HEK293 (cell line): ENCODE data around the gene WDR89.

Experiments
- FEZF1 ChIP-seq: fragments of 450-650 bp; formaldehyde crosslinking; IDR thresholded peaks from 2 replicates; pipeline ENCODE4 v1.5.1; 2016; ENCODE audit warnings: missing biosample characterization, missing genetic modification characterization
- KLF16 ChIP-seq: fragments of 450-650 bp; formaldehyde crosslinking; IDR thresholded peaks from 2 replicates; pipeline ENCODE4 v1.5.1; 2017; ENCODE audit warnings: missing biosample characterization, missing genetic modification characterization
- MZF1 ChIP-seq: fragments of 450-650 bp; formaldehyde crosslinking; IDR thresholded peaks from 2 replicates; pipeline ENCODE4 v1.5.1; 2017; ENCODE audit warnings: missing biosample characterization, missing genetic modification characterization, borderline replicate concordance
- OSR2 ChIP-seq: fragments of 450-650 bp; formaldehyde crosslinking; IDR thresholded peaks from 2 replicates; pipeline ENCODE4 v1.5.1; 2016; ENCODE audit warnings: missing biosample characterization, missing genetic modification characterization
- SP2 ChIP-seq: fragments of 450-650 bp; formaldehyde crosslinking; IDR thresholded peaks from 2 replicates; pipeline ENCODE4 v1.5.1; 2016; ENCODE audit warnings: missing biosample characterization, missing genetic modification characterization
- YY1 ChIP-seq: fragments of 450-650 bp; formaldehyde crosslinking; IDR thresholded peaks from 2 replicates; pipeline ENCODE4 v1.5.1; 2018; ENCODE audit warnings: missing biosample characterization, missing genetic modification characterization
- ZFP3 ChIP-seq: fragments of 450-650 bp; formaldehyde crosslinking; IDR thresholded peaks from 2 replicates; pipeline ENCODE4 v1.5.1; 2016; ENCODE audit warnings: low read depth, missing biosample characterization, missing genetic modification characterization
- ZNF16 ChIP-seq: fragments of 450-650 bp; formaldehyde crosslinking; IDR thresholded peaks from 2 replicates; pipeline ENCODE4 v1.5.1; 2016; ENCODE audit warnings: low read depth, missing biosample characterization, missing genetic modification characterization
- ZNF174 ChIP-seq: fragments of 450-650 bp; formaldehyde crosslinking; IDR thresholded peaks from 2 replicates; pipeline ENCODE4 v1.5.0; 2017; ENCODE audit warnings: missing biosample characterization, mild to moderate bottlenecking, missing genetic modification characterization
- ZNF23 ChIP-seq: fragments of 450-650 bp; formaldehyde crosslinking; IDR thresholded peaks from 2 replicates; pipeline ENCODE4 v1.5.1; 2016; ENCODE audit warnings: missing biosample characterization, missing genetic modification characterization, borderline replicate concordance
- ZNF24 ChIP-seq: fragments of 450-650 bp; formaldehyde crosslinking; IDR thresholded peaks from 2 replicates; pipeline ENCODE4 v1.5.1; 2016; ENCODE audit warnings: missing biosample characterization, missing genetic modification characterization
- ZNF248 ChIP-seq: fragments of 450-650 bp; formaldehyde crosslinking; IDR thresholded peaks from 2 replicates; pipeline ENCODE4 v1.5.1; 2017; ENCODE audit warnings: missing biosample characterization, missing genetic modification characterization
- ZNF266 ChIP-seq: fragments of 450-650 bp; formaldehyde crosslinking; IDR thresholded peaks from 2 replicates; pipeline ENCODE4 v1.5.1; 2016; ENCODE audit warnings: missing biosample characterization, missing genetic modification characterization, low read depth
- ZNF274 ChIP-seq, 2 experiments: fragments of 200-500 bp in 1 of 2; fragments of 450-650 bp in 1 of 2; sonication (Bioruptor generic) in 1 of 2; formaldehyde crosslinking in 1 of 2; IDR thresholded peaks; 2 replicates each; pipeline versions ENCODE4 v1.5.1 to v1.6.1; 2014 to 2016; ENCODE audit warnings: borderline replicate concordance in 1 of 2, inconsistent platforms in 1 of 2, low read length in 1 of 2, missing biosample characterization in 1 of 2, missing genetic modification characterization in 1 of 2
- ZNF48 ChIP-seq: fragments of 450-650 bp; formaldehyde crosslinking; IDR thresholded peaks from 2 replicates; pipeline ENCODE4 v1.5.1; 2016; ENCODE audit warnings: missing biosample characterization, missing genetic modification characterization
- ZNF529 ChIP-seq: fragments of 450-650 bp; formaldehyde crosslinking; IDR thresholded peaks from 2 replicates; pipeline ENCODE4 v1.5.1; 2017; ENCODE audit warnings: missing genetic modification characterization, missing biosample characterization; ENCODE audit not compliant: insufficient replicate concordance
- ZNF660 ChIP-seq: fragments of 450-650 bp; IDR thresholded peaks from 2 replicates; pipeline ENCODE4 v1.5.1; 2018; ENCODE audit warnings: missing biosample characterization, mild to moderate bottlenecking, missing genetic modification characterization
- ZNF692 ChIP-seq: fragments of 450-650 bp; formaldehyde crosslinking; IDR thresholded peaks from 2 replicates; pipeline ENCODE4 v1.5.1; 2016; ENCODE audit warnings: missing biosample characterization, missing genetic modification characterization
- ZNF76 ChIP-seq: fragments of 450-650 bp; formaldehyde crosslinking; IDR thresholded peaks from 2 replicates; pipeline ENCODE4; 2016; ENCODE audit warnings: low read depth, missing biosample characterization, missing genetic modification characterization, borderline replicate concordance
- ZNF776 ChIP-seq: fragments of 450-650 bp; formaldehyde crosslinking; IDR thresholded peaks from 2 replicates; pipeline ENCODE4 v1.5.0; 2017; ENCODE audit warnings: missing biosample characterization, missing genetic modification characterization, borderline replicate concordance
- ZNF785 ChIP-seq: fragments of 450-650 bp; formaldehyde crosslinking; IDR thresholded peaks from 2 replicates; pipeline ENCODE4 v1.5.1; 2016; ENCODE audit warnings: missing biosample characterization, missing genetic modification characterization
- ZNF792 ChIP-seq: fragments of 450-650 bp; formaldehyde crosslinking; IDR thresholded peaks from 2 replicates; pipeline ENCODE4 v1.5.1; 2016; ENCODE audit warnings: missing biosample characterization, missing genetic modification characterization
- ZNF843 ChIP-seq: fragments of 450-650 bp; formaldehyde crosslinking; IDR thresholded peaks from 2 replicates; pipeline ENCODE4 v1.5.1; 2016; ENCODE audit warnings: missing biosample characterization, missing genetic modification characterization
- ZSCAN16 ChIP-seq: fragments of 450-650 bp; formaldehyde crosslinking; IDR thresholded peaks from 2 replicates; pipeline ENCODE4 v1.5.1; 2016; ENCODE audit warnings: missing biosample characterization, missing genetic modification characterization
- ZXDB ChIP-seq: fragments of 450-650 bp; formaldehyde crosslinking; IDR thresholded peaks from 2 replicates; pipeline ENCODE4 v1.5.1; 2016; ENCODE audit warnings: missing biosample characterization, missing genetic modification characterization
- TF ChIP-seq, protein P1 (sequence below): fragments of 450-650 bp; formaldehyde crosslinking; IDR thresholded peaks from 2 replicates; pipeline ENCODE4 v1.5.1; 2016; ENCODE audit warnings: missing biosample characterization, missing genetic modification characterization
- TF ChIP-seq, protein P2 (sequence below): fragments of 450-650 bp; IDR thresholded peaks from 2 replicates; pipeline ENCODE4 v1.5.1; 2018; ENCODE audit warnings: missing biosample characterization, missing genetic modification characterization
- TF ChIP-seq, protein P3 (sequence below): fragments of 450-650 bp; formaldehyde crosslinking; IDR thresholded peaks from 2 replicates; pipeline ENCODE4 v1.5.1; 2017; ENCODE audit warnings: missing biosample characterization, missing genetic modification characterization

Gene WDR89

GRCh38 chr14:63682727-63683593 is 41.3 kb upstream of the WDR89 start (continued):
- TF ChIP-seq ZNF692 (tag by site-specific recombination) (no peak), ZNF174 (tag by site-specific recombination) (no peak), ZFP3 (no peak), YY1 (tag by site-specific recombination) (no peak), MZF1 (no peak), ZSCAN16 (tag by site-specific recombination) (no peak), FEZF1 (tag by site-specific recombination) (peak; percentile 10; the same call in 1 of the 2 replicates), ZNF76 (no peak), ZNF23 (no peak), SP2 (no peak), OSR2 (tag by site-specific recombination) (peak; percentile 75), ZNF660 (tag by site-specific recombination) (no peak), ZNF529 (no peak), ZNF24 (tag by site-specific recombination) (no peak), ZNF792 (tag by site-specific recombination) (no peak), ZNF776 (no peak), ZXDB (0 out of 2 replicates have a peak, but pooled peaks have one; percentile 8), ZNF16 (tag by site-specific recombination) (no peak), ZNF274 (IDR thresholded peaks at IDR 0.05; ENCODE audit: low read length) (no peak), ZNF274 (tag by site-specific recombination; IDR thresholded peaks at IDR 0.05; ENCODE audit: borderline replicate concordance) (no peak), ZNF785 (tag by site-specific recombination) (no peak), ZNF843 (tag by site-specific recombination) (no peak), ZNF48 (tag by site-specific recombination) (no peak), KLF16 (tag by site-specific recombination) (no peak), ZNF266 (tag by site-specific recombination) (no peak), ZNF248 (no peak)
- TF ChIP-seq, protein P1, sequence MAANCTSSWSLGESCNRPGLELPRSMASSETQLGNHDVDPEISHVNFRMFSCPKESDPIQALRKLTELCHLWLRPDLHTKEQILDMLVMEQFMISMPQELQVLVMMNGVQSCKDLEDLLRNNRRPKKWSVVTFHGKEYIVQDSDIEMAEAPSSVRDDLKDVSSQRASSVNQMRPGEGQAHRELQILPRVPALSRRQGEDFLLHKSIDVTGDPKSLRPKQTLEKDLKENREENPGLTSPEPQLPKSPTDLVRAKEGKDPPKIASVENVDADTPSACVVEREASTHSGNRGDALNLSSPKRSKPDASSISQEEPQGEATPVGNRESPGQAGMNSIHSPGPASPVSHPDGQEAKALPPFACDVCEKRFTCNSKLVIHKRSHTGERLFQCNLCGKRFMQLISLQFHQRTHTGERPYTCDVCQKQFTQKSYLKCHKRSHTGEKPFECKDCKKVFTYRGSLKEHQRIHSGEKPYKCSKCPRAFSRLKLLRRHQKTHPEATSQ (tag by site-specific recombination): no peak
- TF ChIP-seq, protein P2, sequence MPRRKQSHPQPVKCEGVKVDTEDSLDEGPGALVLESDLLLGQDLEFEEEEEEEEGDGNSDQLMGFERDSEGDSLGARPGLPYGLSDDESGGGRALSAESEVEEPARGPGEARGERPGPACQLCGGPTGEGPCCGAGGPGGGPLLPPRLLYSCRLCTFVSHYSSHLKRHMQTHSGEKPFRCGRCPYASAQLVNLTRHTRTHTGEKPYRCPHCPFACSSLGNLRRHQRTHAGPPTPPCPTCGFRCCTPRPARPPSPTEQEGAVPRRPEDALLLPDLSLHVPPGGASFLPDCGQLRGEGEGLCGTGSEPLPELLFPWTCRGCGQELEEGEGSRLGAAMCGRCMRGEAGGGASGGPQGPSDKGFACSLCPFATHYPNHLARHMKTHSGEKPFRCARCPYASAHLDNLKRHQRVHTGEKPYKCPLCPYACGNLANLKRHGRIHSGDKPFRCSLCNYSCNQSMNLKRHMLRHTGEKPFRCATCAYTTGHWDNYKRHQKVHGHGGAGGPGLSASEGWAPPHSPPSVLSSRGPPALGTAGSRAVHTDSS (tag by site-specific recombination): no peak
- TF ChIP-seq, protein P3, sequence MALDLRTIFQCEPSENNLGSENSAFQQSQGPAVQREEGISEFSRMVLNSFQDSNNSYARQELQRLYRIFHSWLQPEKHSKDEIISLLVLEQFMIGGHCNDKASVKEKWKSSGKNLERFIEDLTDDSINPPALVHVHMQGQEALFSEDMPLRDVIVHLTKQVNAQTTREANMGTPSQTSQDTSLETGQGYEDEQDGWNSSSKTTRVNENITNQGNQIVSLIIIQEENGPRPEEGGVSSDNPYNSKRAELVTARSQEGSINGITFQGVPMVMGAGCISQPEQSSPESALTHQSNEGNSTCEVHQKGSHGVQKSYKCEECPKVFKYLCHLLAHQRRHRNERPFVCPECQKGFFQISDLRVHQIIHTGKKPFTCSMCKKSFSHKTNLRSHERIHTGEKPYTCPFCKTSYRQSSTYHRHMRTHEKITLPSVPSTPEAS (tag by site-specific recombination): no peak
